Gastrocnemius medialis (tissue), 4 donors: ENCODE measurements around the gene C1orf174. TPM values are rescaled to one million over a fixed set of nuclear protein-coding genes. Genes with fewer than 3 reads are reported as not detected.

Experiments
- ATAC-seq, 2 donors: fragments of 150-250 bp; one replicate each; pipeline ENCODE4 v1.9.1; 2016
- DNase-seq, 2 donors: peaks; one replicate each; pipeline ENCODE4 v3.0.0-alpha.2; 2019
- H3K27ac ChIP-seq, 4 donors: fragments of 200-600 bp; sonication (generic); 1 replicate in 1 of 4; 2 replicates in 3 of 4; pipeline ENCODE4 v1.5.1; 2016 to 2018; ENCODE audit warnings: mild to moderate bottlenecking in 2 of 4, moderate library complexity in 1 of 4
- H3K27me3 ChIP-seq, 3 donors: fragments of 200-600 bp; sonication (generic) in 2 of 3; 1 replicate in 1 of 3; 2 replicates in 2 of 3; pipeline versions ENCODE4 v1.5.1 to v1.6.0; 2016 to 2019; ENCODE audit warnings: mild to moderate bottlenecking in 1 of 3, moderate library complexity in 1 of 3
- H3K36me3 ChIP-seq, 2 donors: fragments of 200-600 bp; sonication (generic) in 1 of 2; one replicate each; pipeline ENCODE4 v1.5.1; 2017 to 2018
- H3K4me1 ChIP-seq, 2 donors: fragments of 200-600 bp; sonication (generic) in 1 of 2; one replicate each; pipeline ENCODE4 v1.5.1; 2016 to 2017; ENCODE audit warnings: mild to moderate bottlenecking in 2 of 2
- H3K4me3 ChIP-seq, 4 donors: fragments of 200-600 bp; sonication (generic) in 3 of 4; 1 replicate in 1 of 4; 2 replicates in 3 of 4; pipeline ENCODE4 v1.5.1; 2016 to 2019; ENCODE audit warnings: mild to moderate bottlenecking in 2 of 4
- H3K9me3 ChIP-seq, 3 donors: fragments of 200-600 bp; sonication (generic) in 2 of 3; 1 replicate in 1 of 3; 2 replicates in 2 of 3; pipeline ENCODE4 v1.5.1; 2016 to 2019
- POLR2A ChIP-seq, 2 donors: fragments of 450-650 bp; IDR thresholded peaks; one replicate each; pipeline ENCODE4 v1.6.1; 2017; ENCODE audit warnings: antibody characterized with exemption in 2 of 2, mild to moderate bottlenecking in 2 of 2, moderate library complexity in 2 of 2
- in situ Hi-C, 4 donors: fragments of 200-750 bp; cut with MboI; loops; one replicate each; pipeline versions ENCODE4 v1.15.0 to v1.8.0; 2017; ENCODE audit warnings: low sequenced_read_pairs in 4 of 4
- intact Hi-C: fragments of 100-400 bp; cut with DNase I; formaldehyde crosslinking; loops from one replicate; pipeline ENCODE4 v1.15.1; 2023; ENCODE audit warnings: low total_unique reads
- total RNA-seq, 4 donors: library from RNA; depleted of rRNA; stranded (reverse); fragments of >200 nt; gene quantifications; one replicate each; pipeline versions ENCODE4 v1.1.0 to v1.2.3, GENCODE V29; 2016
- TF ChIP-seq, protein P1 (sequence below), 5 experiments: fragments of 450-650 bp in 3 of 5; fragments of 200-600 bp in 2 of 5; sonication (generic) in 2 of 5; IDR thresholded peaks in 4 of 5; conservative IDR thresholded peaks in 1 of 5; 1 replicate in 4 of 5; 2 replicates in 1 of 5; pipeline ENCODE4 v1.5.1; 2016 to 2019; ENCODE audit warnings: antibody characterized with exemption in 5 of 5, mild to moderate bottlenecking in 3 of 5, moderate library complexity in 3 of 5

The C1orf174 gene
- total RNA-seq, 4 donors from 2014 or later = 10.1 to 28.5 (median 13.5) TPM

DNA sequence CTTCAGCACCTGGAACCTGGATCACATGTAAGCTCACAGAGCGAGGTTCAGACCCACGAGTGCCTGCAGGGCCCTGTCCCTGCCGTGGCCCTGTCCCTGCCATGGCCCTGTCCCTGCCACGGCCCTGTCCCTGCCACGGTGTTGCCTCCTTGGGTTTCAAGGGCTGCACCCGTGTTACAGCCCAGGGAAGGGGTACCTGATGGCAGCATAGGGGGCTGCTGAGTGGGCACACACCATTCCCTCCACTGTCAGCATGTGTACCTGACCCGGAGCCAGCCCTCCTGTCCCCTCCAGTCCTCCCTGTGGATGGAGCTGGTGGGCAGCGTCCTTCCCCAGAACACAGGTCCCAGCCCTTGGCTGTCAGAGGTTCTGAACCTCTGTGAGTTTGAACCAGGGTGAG is 27.5 kb downstream of the C1orf174 start:
- no peaks in the 10 kb centered on the region for H3K4me1 ChIP-seq
- no peaks in the 10 kb centered on the region for H3K27me3 ChIP-seq
- intact Hi-C loops = no loop called here
- DNase-seq (no peak), ATAC-seq (no peak)
- in situ Hi-C loops = no loop called here
- H3K9me3 ChIP-seq = no peaks in the 10 kb centered on the region
- peaks cover 0 to 60% of the 10 kb centered on the region in 2 donors for H3K36me3 ChIP-seq
- H3K27ac ChIP-seq = no peak overlapping the region
- TF ChIP-seq POLR2A (IDR thresholded peaks at IDR 0.05) = no peak
- TF ChIP-seq, protein P1, sequence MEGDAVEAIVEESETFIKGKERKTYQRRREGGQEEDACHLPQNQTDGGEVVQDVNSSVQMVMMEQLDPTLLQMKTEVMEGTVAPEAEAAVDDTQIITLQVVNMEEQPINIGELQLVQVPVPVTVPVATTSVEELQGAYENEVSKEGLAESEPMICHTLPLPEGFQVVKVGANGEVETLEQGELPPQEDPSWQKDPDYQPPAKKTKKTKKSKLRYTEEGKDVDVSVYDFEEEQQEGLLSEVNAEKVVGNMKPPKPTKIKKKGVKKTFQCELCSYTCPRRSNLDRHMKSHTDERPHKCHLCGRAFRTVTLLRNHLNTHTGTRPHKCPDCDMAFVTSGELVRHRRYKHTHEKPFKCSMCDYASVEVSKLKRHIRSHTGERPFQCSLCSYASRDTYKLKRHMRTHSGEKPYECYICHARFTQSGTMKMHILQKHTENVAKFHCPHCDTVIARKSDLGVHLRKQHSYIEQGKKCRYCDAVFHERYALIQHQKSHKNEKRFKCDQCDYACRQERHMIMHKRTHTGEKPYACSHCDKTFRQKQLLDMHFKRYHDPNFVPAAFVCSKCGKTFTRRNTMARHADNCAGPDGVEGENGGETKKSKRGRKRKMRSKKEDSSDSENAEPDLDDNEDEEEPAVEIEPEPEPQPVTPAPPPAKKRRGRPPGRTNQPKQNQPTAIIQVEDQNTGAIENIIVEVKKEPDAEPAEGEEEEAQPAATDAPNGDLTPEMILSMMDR (IDR thresholded peaks at IDR 0.05 in 4 of 5, conservative IDR thresholded peaks at IDR 0.05 in 1 of 5) = no peak
- no peak overlapping the region for H3K4me3 ChIP-seq

DNA sequence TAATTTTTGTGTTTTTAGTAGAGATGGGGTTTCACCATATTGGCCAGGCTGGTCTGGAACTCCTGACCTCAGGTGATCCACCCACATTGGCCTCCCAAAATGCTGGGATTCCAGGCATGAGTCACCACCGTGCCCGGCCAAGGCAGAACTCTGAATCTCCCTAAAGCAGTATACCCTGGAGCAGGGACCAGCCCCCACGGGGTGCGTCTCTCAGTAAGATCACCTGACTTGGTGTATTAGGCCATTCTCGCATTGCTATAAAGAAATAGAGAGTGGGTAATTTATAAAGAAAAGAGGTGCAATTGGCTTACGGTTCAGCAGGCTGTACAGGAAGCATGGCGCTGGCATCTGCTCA is 28.6 kb downstream of the C1orf174 start:
- no peaks in the 10 kb centered on the region for H3K27me3 ChIP-seq
- intact Hi-C loops (no loop called here), in situ Hi-C loops (no loop called here)
- no peak for TF ChIP-seq POLR2A (IDR thresholded peaks at IDR 0.05)
- TF ChIP-seq, protein P1 (IDR thresholded peaks at IDR 0.05 in 4 of 5, conservative IDR thresholded peaks at IDR 0.05 in 1 of 5) = no peak
- ATAC-seq (no peak), DNase-seq (no peak)
- H3K4me3 ChIP-seq = no peak overlapping the region
- peaks cover 0 to 58% of the 10 kb centered on the region in 2 donors for H3K36me3 ChIP-seq
- H3K27ac ChIP-seq = no peak overlapping the region
- no peaks in the 10 kb centered on the region for H3K4me1 ChIP-seq
- no peaks in the 10 kb centered on the region for H3K9me3 ChIP-seq

DNA sequence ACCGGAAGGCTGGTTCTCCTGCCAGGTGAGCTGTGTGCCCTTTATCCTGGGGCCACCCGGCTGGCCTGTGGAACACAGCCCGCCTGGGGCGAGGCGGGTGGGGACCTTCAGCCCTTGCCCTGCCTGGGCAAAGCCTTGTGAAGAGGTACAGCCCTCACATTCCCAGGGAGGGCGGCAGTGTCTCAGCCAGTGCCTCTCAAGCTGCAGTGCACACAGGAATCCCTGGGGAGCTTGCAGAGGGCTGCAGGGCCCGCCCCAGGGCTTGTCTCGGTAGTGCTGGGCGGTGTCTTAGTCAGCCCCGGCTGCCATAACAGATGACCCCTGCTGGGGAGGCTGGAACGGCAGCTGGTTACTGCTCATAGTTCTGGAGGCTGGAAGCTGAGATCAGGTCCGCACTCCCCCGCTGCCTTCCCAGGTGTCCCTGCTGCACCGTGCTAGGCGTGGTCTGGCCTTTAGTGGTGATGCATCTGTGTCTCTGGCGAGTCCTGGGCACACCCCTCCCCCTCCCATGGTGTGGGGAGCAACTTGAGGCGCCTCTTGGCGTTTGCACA is 30.2 kb downstream of the C1orf174 start:
- Histone ChIP-seq H3K9me3 (no peaks in the 10 kb centered on the region), H3K36me3 (peaks cover 0 to 42% of the 10 kb centered on the region in 2 donors), H3K27ac (no peak overlapping the region), H3K4me3 (no peak overlapping the region), H3K4me1 (no peaks in the 10 kb centered on the region), H3K27me3 (no peaks in the 10 kb centered on the region)
- intact Hi-C loops (no loop called here), in situ Hi-C loops (no loop called here)
- DNase-seq = no peak
- no peak for ATAC-seq
- TF ChIP-seq POLR2A (IDR thresholded peaks at IDR 0.05) = no peak
- TF ChIP-seq, protein P1 (IDR thresholded peaks at IDR 0.05 in 4 of 5, conservative IDR thresholded peaks at IDR 0.05 in 1 of 5) = no peak

DNA sequence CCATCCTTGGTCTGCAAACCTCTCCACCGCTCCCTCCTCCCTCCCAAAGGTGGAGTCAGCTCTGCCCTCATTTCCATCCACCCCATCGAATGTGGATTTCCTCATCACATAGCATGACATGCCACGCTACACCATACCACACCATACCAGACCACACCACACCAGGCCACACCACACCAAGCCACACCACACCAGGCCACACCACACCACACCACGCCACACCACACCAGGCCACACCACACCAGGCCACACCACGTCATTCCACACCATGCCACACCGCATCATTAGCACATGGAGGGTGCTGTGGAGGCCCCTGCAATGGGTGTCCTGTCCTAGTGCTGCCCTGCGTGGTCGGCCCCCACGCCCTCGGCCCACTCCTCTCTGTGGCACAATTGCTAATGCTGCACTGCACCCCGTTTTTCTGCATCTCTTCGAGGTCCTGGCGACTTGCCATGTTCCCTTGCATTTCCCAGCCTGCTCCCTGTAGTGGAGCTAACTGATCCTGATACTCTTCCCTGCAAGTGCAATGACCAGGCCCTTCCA is 31.5 kb downstream of the C1orf174 start:
- Histone ChIP-seq H3K9me3 (no peaks in the 10 kb centered on the region), H3K27me3 (no peaks in the 10 kb centered on the region), H3K4me1 (no peaks in the 10 kb centered on the region), H3K4me3 (no peak overlapping the region), H3K36me3 (peaks cover 0 to 33% of the 10 kb centered on the region in 2 donors), H3K27ac (no peak overlapping the region)
- DNase-seq = no peak
- intact Hi-C loops = no loop called here
- ATAC-seq = no peak
- TF ChIP-seq, protein P1 (IDR thresholded peaks at IDR 0.05 in 4 of 5, conservative IDR thresholded peaks at IDR 0.05 in 1 of 5) = no peak
- no peak for TF ChIP-seq POLR2A (IDR thresholded peaks at IDR 0.05)
- in situ Hi-C loops = no loop called here
